Right atrium auricular region (tissue), 2 donors: ENCODE measurements around the gene KCNE4. TPM values are rescaled to one million over a fixed set of nuclear protein-coding genes. Genes with fewer than 3 reads are reported as not detected.

Experiments used
- DNase-seq: peaks from one replicate; pipeline ENCODE4 v3.0.0-alpha.2; 2019; ENCODE audit warnings: low spot score
- H3K27ac ChIP-seq, 2 donors: fragments of 200-600 bp; sonication (generic); 1 replicate in 1 of 2; 2 replicates in 1 of 2; pipeline ENCODE4 v1.5.1; 2016 to 2019
- H3K27me3 ChIP-seq, 2 donors: fragments of 200-600 bp; sonication (generic); one replicate each; pipeline versions ENCODE4 v1.5.1 to v1.6.0; 2017 to 2019
- H3K36me3 ChIP-seq: fragments of 200-600 bp; sonication (generic); one replicate; pipeline ENCODE4 v1.5.1; 2016
- H3K4me1 ChIP-seq, 2 donors: fragments of 200-600 bp; sonication (generic); one replicate each; pipeline versions ENCODE4 v1.5.1 to v1.6.0; 2017 to 2019
- H3K4me3 ChIP-seq, 2 donors: fragments of 200-600 bp; sonication (generic); 1 replicate in 1 of 2; 2 replicates in 1 of 2; pipeline ENCODE4 v1.5.1; 2017 to 2019; ENCODE audit warnings: mild to moderate bottlenecking in 1 of 2, moderate library complexity in 1 of 2
- H3K9me3 ChIP-seq, 2 donors: fragments of 200-600 bp; sonication (generic); one replicate each; pipeline ENCODE4 v1.5.1; 2019
- CTCF ChIP-seq, 2 donors: fragments of 200-600 bp; sonication (generic); IDR thresholded peaks; one replicate each; pipeline ENCODE4 v1.5.1; 2019; ENCODE audit warnings: antibody characterized with exemption in 2 of 2
- total RNA-seq, 2 donors: library from RNA; depleted of rRNA; stranded (reverse); fragments of >200 nt; gene quantifications; one replicate each; pipeline ENCODE4 v1.1.0, GENCODE V29; 2016

Gene KCNE4
- total RNA-seq, 2 donors from 2014 or later = 3.4 to 4.0 TPM

GRCh38 chr2:223056701-223057418 is 4.9 kb downstream of the KCNE4 start:
- no peaks in the 10 kb centered on the region for H3K9me3 ChIP-seq
- H3K4me3 ChIP-seq = no peak overlapping the region
- no peaks in the 10 kb centered on the region for H3K36me3 ChIP-seq
- peaks cover 0 to 17% of the 10 kb centered on the region in 2 donors for H3K4me1 ChIP-seq
- H3K27ac ChIP-seq = peak overlapping the region; percentile 83
- TF ChIP-seq CTCF (IDR thresholded peaks at IDR 0.05) = no peak
- H3K27me3 ChIP-seq = no peaks in the 10 kb centered on the region
- no peak for DNase-seq

GRCh38 chr2:223057569-223057968 is 5.6 kb downstream of the KCNE4 start:
- Histone ChIP-seq H3K36me3 (no peaks in the 10 kb centered on the region), H3K4me1 (peaks cover 0 to 17% of the 10 kb centered on the region in 2 donors), H3K27ac (peak overlapping the region; percentile 24 to 83), H3K9me3 (no peaks in the 10 kb centered on the region), H3K27me3 (no peaks in the 10 kb centered on the region), H3K4me3 (no peak overlapping the region)
- no peak for DNase-seq
- TF ChIP-seq CTCF (IDR thresholded peaks at IDR 0.05) = no peak

GRCh38 chr2:223058952-223059716 is 7.1 kb downstream of the KCNE4 start:
- no peak overlapping the region for H3K27ac ChIP-seq
- H3K27me3 ChIP-seq = no peaks in the 10 kb centered on the region

GRCh38 chr2:223060201-223060825 is 8.3 kb downstream of the KCNE4 start:
- H3K9me3 ChIP-seq = no peaks in the 10 kb centered on the region
- no peak overlapping the region for H3K4me3 ChIP-seq
- no peak for TF ChIP-seq CTCF (IDR thresholded peaks at IDR 0.05)
- H3K27me3 ChIP-seq = no peaks in the 10 kb centered on the region
- no peak for DNase-seq
- H3K4me1 ChIP-seq = peaks cover 0 to 12% of the 10 kb centered on the region in 2 donors
- no peak overlapping the region for H3K27ac ChIP-seq
- no peaks in the 10 kb centered on the region for H3K36me3 ChIP-seq

More at GRCh38 chr2:223058952-223059716, 7.1 kb downstream of the KCNE4 start:
- TF ChIP-seq CTCF (IDR thresholded peaks at IDR 0.05) = no peak
- no peak overlapping the region for H3K4me3 ChIP-seq
- H3K4me1 ChIP-seq = peaks cover 0 to 13% of the 10 kb centered on the region in 2 donors
- DNase-seq = no peak
- no peaks in the 10 kb centered on the region for H3K36me3 ChIP-seq
- H3K9me3 ChIP-seq = no peaks in the 10 kb centered on the region

GRCh38 chr2:223062396-223062795 is 10.4 kb downstream of the KCNE4 start:
- TF ChIP-seq CTCF (IDR thresholded peaks at IDR 0.05) = no peak
- Histone ChIP-seq H3K27ac (no peak overlapping the region), H3K9me3 (no peaks in the 10 kb centered on the region), H3K4me3 (no peak overlapping the region), H3K36me3 (no peaks in the 10 kb centered on the region), H3K4me1 (no peaks in the 10 kb centered on the region), H3K27me3 (no peaks in the 10 kb centered on the region)
- DNase-seq = no peak
